GM19468 (cell line): ENCODE results near the gene SPATA2L.
"Not testable (repeated sequence)": the region's sequence is repeated elsewhere in the genome, so short reads cannot be mapped to it uniquely, and the experiment has no call there.

Experiments
- ATAC-seq: cut with Tn5 transposase; IDR thresholded peaks from one replicate; pipeline ENCODE4 v1.9.1; 2021; ENCODE audit warnings: mild to moderate bottlenecking, moderate library complexity, moderate number of reproducible peaks; ENCODE audit not compliant: unreplicated experiment; ENCODE audit errors: extremely low read depth

SPATA2L gene

GRCh38 chr16:89693931-89694783, 7.3 kb downstream of the SPATA2L start:
- no peak for ATAC-seq

GRCh38 chr16:89693289-89693731, 8.2 kb downstream of the SPATA2L start:
- no peak for ATAC-seq

- no peak for ATAC-seq
Observed at GRCh38 chr16:89691986-89692569, 9.4 kb downstream of the SPATA2L start.

- no peak for ATAC-seq
Observed at GRCh38 chr16:89691231-89691985, 10.1 kb downstream of the SPATA2L start.

GRCh38 chr16:89690392-89690901, 11.1 kb downstream of the SPATA2L start:
- no peak for ATAC-seq

GRCh38 chr16:89689621-89690020, 11.9 kb downstream of the SPATA2L start:
- ATAC-seq, result not testable (repeated sequence)

- ATAC-seq, result no peak
Observed at GRCh38 chr16:89689142-89689541, 12.4 kb downstream of the SPATA2L start.

GRCh38 chr16:89688395-89688794, 13.1 kb downstream of the SPATA2L start:
- ATAC-seq, result no peak

GRCh38 chr16:89687092-89687940, 14.2 kb downstream of the SPATA2L start:
- ATAC-seq, result no peak

- ATAC-seq, result peak; percentile 55
Observed at GRCh38 chr16:89686520-89687091, 14.9 kb downstream of the SPATA2L start, which contains the start of gene CDK10. CDK10 (plus strand) TSS chr16:89686689; CDS start chr16:89686711, 22 bp downstream.

- no peak for ATAC-seq
Observed at GRCh38 chr16:89685916-89686315, 15.6 kb downstream of the SPATA2L start.

GRCh38 chr16:89678258-89678657, 23.2 kb downstream of the SPATA2L start:
- no peak for ATAC-seq

- no peak for ATAC-seq
Observed at GRCh38 chr16:89672177-89672941, 29.1 kb downstream of the SPATA2L start.

- not testable (repeated sequence) for ATAC-seq
Observed at GRCh38 chr16:89671565-89671964, 29.9 kb downstream of the SPATA2L start.

- no peak for ATAC-seq
Observed at GRCh38 chr16:89670496-89671431, 30.7 kb downstream of the SPATA2L start.

- ATAC-seq, result no peak
Observed at GRCh38 chr16:89669755-89670154, 31.8 kb downstream of the SPATA2L start.

GRCh38 chr16:89668790-89669158, 32.7 kb downstream of the SPATA2L start:
- ATAC-seq, result no peak

GRCh38 chr16:89667633-89668032, 33.9 kb downstream of the SPATA2L start:
- ATAC-seq, result no peak
